GM18520 (cell line): ENCODE results near the gene PANX2.

Experiments used
- ATAC-seq: cut with Tn5 transposase; IDR thresholded peaks from one replicate; pipeline ENCODE4 v1.9.1; 2021; ENCODE audit not compliant: unreplicated experiment

PANX2 gene

GRCh38 chr22:50183141-50183971, 12.8 kb downstream of the PANX2 start:
- no peak for ATAC-seq

GRCh38 chr22:50184004-50184901, 13.7 kb downstream of the PANX2 start:
- no peak for ATAC-seq

- no peak for ATAC-seq
Measured at GRCh38 chr22:50184902-50185374, 14.4 kb downstream of the PANX2 start.

DNA sequence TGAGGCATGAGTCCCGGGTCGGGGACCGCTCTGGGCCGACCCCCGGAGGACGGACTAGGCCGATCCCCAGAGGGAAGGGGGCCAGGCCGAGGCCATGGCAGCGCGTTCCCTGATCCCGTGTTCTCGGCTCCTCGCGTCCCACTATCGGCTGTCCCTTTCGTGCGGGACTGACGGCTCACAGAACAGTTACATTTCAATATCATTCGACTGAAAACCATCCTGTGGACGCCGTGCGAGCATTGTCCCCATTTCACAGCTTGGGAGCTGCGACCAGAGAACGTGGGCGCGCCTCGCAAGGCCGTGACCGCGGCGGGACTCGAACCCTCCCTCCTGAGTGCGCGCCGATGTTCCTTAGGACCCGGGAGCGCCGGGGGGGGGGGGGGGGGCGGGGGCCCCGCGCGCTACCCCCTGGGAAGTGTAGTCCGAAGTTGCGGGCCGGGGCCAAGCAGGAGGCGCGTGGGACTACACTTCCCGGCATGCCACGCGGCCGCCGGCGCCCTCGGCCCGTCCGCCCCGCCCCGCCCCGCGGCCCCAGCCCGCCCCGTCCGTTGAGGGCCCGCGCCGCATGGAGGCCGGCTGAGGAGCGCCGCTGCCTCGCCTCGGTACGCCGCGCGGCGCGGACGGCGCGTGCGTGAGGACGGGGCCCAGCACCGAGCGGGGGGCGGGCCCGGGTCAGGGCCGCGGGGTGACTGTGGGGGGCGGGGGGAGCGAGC, 15.0 kb downstream of the PANX2 start, which contains the start of gene TRABD:
Gene TRABD, plus strand, starts transcription at position 539 of the 713 bp plus-strand sequence. CDS start 7,148 bp downstream, outside the sequence.
- peak; percentile 35 for ATAC-seq

- no peak for ATAC-seq
Measured at GRCh38 chr22:50186181-50186714, 15.7 kb downstream of the PANX2 start.

DNA sequence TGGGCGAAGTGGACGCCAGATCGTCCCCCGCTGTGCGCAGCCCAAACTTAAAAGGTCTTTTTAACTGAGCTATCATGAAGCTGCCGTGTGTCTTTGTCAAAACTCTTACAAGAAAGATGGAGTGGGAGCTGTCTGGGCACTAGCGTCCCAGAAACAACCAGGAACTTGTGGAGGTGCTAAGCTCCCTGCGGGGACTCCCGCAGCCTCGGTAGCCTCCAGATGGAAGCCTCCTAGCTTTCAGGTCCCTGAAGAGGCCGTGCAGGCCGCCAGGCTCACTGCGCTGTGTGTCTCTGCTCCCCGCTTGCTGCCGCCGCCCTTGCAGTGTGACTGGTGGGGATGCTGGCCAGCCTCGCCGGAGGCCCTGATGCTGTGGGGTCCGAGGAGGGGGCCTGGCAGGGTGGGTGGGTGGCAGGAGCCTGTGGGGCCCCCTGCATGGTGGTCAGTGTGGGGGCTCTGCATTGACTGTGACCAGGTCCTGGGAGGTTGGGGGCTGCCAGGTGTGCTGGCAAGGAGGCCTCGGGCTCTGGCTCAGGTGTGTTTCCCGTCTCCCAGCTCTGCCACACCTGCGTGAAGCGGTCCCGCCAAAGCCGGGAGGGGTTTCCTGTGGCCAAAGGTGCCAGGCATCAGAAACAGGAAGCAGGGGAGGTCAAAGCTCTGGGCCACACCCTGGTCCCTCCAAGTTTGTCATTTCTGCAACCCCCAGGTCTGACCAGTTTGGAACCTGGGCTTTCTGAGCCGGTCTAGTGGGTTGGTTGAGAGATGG, 16.4 kb downstream of the PANX2 start:
- no peak for ATAC-seq

DNA sequence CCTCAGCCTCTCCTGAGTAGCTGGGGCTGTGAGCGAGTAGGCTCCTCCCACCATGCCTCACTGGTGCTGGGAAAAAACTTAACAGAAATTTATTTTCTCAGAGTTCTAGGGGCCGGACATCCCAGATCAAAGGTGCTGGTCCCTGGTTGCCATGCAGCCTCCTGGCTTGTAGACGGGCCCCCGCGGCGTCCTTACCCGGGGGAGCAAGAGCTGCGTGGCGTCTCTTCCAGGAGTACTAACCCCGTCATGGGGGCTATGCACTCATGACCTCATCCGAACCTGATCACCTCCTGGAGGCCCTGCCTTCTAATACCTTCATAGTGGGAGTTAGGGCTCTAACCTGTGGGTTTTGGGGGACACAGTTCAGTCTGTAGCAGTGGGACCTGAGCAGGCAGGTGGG, 17.8 kb downstream of the PANX2 start:
- no peak for ATAC-seq

DNA sequence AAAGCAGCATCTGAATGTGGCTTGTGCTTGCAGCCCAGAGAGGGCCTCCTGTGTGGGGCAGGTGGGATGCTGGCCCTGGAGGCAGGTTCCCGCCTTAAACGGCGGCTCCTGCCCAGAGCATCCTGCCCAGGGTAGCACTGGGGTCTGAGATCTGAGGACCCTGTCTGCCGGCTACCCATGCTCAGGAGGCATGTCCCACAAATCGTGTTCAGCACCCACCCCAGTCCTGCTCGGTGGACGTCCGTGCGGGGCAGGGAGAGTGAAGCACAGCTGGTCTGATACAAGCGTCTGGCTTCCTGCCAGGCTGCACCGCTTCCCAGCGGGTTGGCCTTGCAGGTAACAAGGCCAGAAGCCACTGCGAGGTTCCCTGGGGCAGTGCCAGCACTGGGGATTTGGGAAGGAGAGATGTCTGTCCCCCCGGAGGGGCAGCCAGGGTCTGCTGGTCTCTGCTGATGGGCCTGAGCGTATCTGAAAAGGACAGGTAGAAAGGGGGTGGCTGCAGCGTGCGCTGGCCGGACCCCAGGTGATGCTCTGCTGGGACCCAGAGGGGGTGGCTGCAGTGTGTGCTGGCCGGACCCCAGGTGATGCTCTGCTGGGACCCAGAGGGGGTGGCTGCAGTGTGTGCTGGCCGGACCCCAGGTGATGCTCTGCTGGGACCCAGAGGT, 18.8 kb downstream of the PANX2 start:
- no peak for ATAC-seq

DNA sequence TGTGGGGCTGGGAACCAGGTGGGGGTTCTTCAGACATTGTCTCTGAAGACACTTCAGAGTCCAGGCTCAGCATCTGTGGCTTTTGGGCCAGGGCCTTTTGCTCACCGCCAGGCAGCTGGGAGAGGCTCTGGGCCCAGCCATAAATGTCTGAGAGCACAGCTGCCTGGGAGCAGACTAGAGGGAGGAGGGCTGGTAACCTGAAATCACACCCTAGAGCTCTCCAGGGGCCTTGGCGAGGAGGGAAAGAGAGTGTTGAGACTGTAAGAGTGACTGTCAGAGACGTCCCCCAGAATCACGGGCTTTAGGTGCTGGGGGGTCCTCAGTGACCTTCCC, 19.3 kb downstream of the PANX2 start:
- ATAC-seq = no peak

- ATAC-seq = peak; percentile 31
Measured at GRCh38 chr22:50190182-50190940, 19.8 kb downstream of the PANX2 start.

GRCh38 chr22:50190941-50191741, 20.6 kb downstream of the PANX2 start:
- ATAC-seq = no peak

DNA sequence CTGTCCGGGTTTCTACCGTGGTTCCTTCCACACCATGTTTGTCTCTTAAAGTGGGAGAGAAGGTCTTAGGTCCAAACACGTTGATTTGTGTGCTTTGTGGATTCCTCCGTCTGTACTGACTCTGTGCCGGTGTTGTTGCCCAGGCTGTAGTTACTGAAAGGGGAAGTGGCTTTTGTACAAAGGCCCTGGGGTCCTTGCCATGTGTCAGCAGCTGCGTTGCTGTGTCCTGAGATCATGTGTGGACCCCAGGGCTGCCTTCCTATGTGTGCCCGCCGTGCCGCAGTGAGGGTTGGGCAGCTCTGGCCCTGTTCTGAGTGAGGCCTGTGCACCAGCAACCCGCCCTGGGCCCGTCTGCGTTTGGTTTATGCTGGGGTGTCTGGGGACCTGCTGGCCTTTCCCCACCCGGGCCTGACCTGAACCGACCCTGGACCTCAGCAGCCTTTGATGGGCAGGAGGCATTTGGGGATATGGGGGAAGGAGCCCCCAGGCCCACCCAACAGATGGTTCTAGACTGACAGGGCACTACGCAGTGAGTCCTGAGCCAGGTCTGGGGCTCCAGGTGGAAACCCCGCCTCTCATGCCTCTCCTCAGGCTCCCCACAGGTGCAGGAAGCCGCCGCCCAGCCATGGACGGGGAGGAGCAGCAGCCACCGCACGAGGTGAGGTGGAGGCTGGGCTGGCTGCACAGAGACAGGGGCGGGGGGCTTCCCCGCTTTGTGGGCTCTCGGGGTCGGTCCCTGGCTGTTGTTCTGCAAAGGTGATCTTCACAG, 22.1 kb downstream of the PANX2 start:
- ATAC-seq = no peak

DNA sequence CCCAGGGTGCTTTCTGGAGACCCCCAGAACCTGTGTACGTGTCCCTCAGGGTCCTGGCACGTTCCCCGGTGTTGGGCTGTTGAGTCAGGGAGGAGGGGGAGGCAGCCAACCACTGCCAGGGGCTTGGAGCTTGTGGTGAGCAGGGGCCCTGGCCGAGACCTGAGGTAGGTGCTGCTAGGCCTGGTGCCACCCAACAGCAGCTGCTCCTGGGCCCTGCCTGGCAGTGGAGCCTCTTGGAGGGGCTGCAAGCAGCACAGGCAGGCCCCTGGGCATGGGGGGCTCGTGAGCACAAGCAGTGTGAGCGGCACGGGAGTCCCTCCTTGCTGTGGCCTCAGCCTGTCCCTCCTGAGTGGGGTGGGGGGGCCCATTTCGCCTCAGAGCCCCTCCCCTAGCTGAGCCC, 23.1 kb downstream of the PANX2 start:
- ATAC-seq = no peak

GRCh38 chr22:50194037-50194805, 23.7 kb downstream of the PANX2 start:
- no peak for ATAC-seq

DNA sequence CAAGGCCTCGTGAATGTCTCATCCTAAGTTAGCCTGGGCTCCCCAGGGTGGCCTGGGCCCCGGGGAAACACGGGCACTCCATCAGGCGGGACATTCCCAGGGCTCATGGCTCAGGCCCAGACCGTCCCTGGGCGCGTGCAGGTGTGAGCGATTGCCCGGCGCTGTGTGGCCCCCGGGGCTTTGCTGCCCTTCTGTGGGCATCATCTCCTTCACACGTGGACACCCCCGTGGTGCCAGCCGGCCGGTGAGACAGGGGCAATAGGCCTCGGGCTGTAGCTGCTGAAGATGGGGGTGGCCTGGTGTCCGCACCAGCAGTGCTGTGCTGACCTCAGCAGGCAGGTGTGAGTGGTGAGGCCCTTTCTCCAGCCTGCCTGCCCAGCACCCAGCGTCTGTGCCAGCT, 25.7 kb downstream of the PANX2 start:
- ATAC-seq = no peak

GRCh38 chr22:50197000-50197800, 26.7 kb downstream of the PANX2 start:
- ATAC-seq = no peak
